ENCODE data around the gene RGS9.
"Not testable (repeated sequence)": the region's sequence is repeated elsewhere in the genome, so short reads cannot be mapped to it uniquely, and the experiment has no call there.

Gene RGS9

GRCh38 chr17:65156835-65157565 lies 19.8 kb downstream of the RGS9 start:
- DNase-seq: no peak

GRCh38 chr17:65158041-65158440 lies 20.9 kb downstream of the RGS9 start:
- peak; percentile 86 to 87 for DNase-seq

GRCh38 chr17:65158622-65159021 lies 21.5 kb downstream of the RGS9 start:
- DNase-seq: no peak

- DNase-seq: no peak
Observed at GRCh38 chr17:65160516-65160915, 23.3 kb downstream of the RGS9 start.

GRCh38 chr17:65163990-65164495 lies 26.9 kb downstream of the RGS9 start:
- peak; percentile 48 to 80 for DNase-seq

GRCh38 chr17:65166787-65167186 lies 29.6 kb downstream of the RGS9 start:
- no peak for DNase-seq

- no peak for DNase-seq
Observed at GRCh38 chr17:65167566-65167965, 30.4 kb downstream of the RGS9 start.

- no peak for DNase-seq
Observed at GRCh38 chr17:65169691-65170090, 32.5 kb downstream of the RGS9 start.

- no peak for DNase-seq
Observed at GRCh38 chr17:65170839-65171238, 33.7 kb downstream of the RGS9 start.

GRCh38 chr17:65171752-65172151 lies 34.6 kb downstream of the RGS9 start:
- DNase-seq: peak; percentile 79 to 80

GRCh38 chr17:65172496-65173136 lies 35.4 kb downstream of the RGS9 start:
- DNase-seq: no peak

- DNase-seq: peak; percentile 75 to 81
Observed at GRCh38 chr17:65173284-65173793, 36.2 kb downstream of the RGS9 start.

- no peak for DNase-seq
Observed at GRCh38 chr17:65173976-65174683, 37.0 kb downstream of the RGS9 start.

- DNase-seq: no peak
Observed at GRCh38 chr17:65174974-65175373, 37.8 kb downstream of the RGS9 start.

- no peak for DNase-seq
Observed at GRCh38 chr17:65175952-65176351, 38.8 kb downstream of the RGS9 start.

- no peak for DNase-seq
Observed at GRCh38 chr17:65176646-65177409, 39.7 kb downstream of the RGS9 start.

GRCh38 chr17:65177901-65178300 lies 40.7 kb downstream of the RGS9 start:
- peak; percentile 41 to 57 for DNase-seq

GRCh38 chr17:65180276-65180675 lies 43.1 kb downstream of the RGS9 start:
- DNase-seq: not testable (repeated sequence)

GRCh38 chr17:65180752-65181236 lies 43.6 kb downstream of the RGS9 start:
- DNase-seq: not testable (repeated sequence)

GRCh38 chr17:65181237-65182061 lies 44.3 kb downstream of the RGS9 start:
- DNase-seq: no peak

GRCh38 chr17:65182233-65182632 lies 45.1 kb downstream of the RGS9 start:
- no peak for DNase-seq

GRCh38 chr17:65183736-65184135 lies 46.6 kb downstream of the RGS9 start:
- no peak for DNase-seq

All from Kasumi-1 (cell line).